Gastroesophageal sphincter (tissue), 4 donors: ENCODE data around the gene CALU. TPM values are rescaled to one million over a fixed set of nuclear protein-coding genes. Genes with fewer than 3 reads are reported as not detected.

ENCODE experiments used
- ATAC-seq: fragments of 150-250 bp; one replicate; pipeline ENCODE4 v1.9.1; 2016; ENCODE audit warnings: mild to moderate bottlenecking, moderate library complexity
- H3K27ac ChIP-seq, 4 donors: fragments of 200-600 bp; sonication (generic) in 3 of 4; 1 replicate in 3 of 4; 2 replicates in 1 of 4; pipeline ENCODE4 v1.5.1; 2016 to 2019
- H3K27me3 ChIP-seq: fragments of 200-600 bp; sonication (generic); one replicate; pipeline ENCODE4 v1.5.1; 2019
- H3K36me3 ChIP-seq, 2 donors: fragments of 200-600 bp; sonication (generic); one replicate each; pipeline ENCODE4 v1.5.1; 2019; ENCODE audit warnings: control low read depth in 1 of 2
- H3K4me1 ChIP-seq, 3 donors: fragments of 200-600 bp; sonication (generic); 1 replicate in 2 of 3; 2 replicates in 1 of 3; pipeline ENCODE4 v1.5.1; 2016 to 2019; ENCODE audit warnings: control low read depth in 2 of 3
- H3K4me3 ChIP-seq, 2 donors: fragments of 200-600 bp; sonication (generic); one replicate each; pipeline ENCODE4 v1.5.1; 2019; ENCODE audit warnings: mild to moderate bottlenecking in 1 of 2, moderate library complexity in 1 of 2
- H3K9me3 ChIP-seq, 3 donors: fragments of 200-600 bp; sonication (generic); one replicate each; pipeline ENCODE4 v1.5.1; 2017 to 2019; ENCODE audit warnings: control low read depth in 2 of 3
- EP300 ChIP-seq: sonication (generic); formaldehyde crosslinking; IDR thresholded peaks from one replicate; pipeline ENCODE4 v1.6.1; 2017; ENCODE audit warnings: antibody characterized with exemption, mild to moderate bottlenecking
- POLR2A ChIP-seq, 2 donors: fragments of 450-650 bp; IDR thresholded peaks; one replicate each; pipeline ENCODE4 v1.6.1; 2017; ENCODE audit warnings: antibody characterized with exemption in 2 of 2, mild to moderate bottlenecking in 2 of 2, moderate library complexity in 1 of 2
- POLR2AphosphoS5 ChIP-seq: sonication (generic); formaldehyde crosslinking; IDR thresholded peaks from one replicate; pipeline ENCODE4 v1.6.1; 2017; ENCODE audit warnings: antibody characterized with exemption
- WGBS, 2 donors: methylation state at CpG; one replicate each; pipeline ENCODE4 v1.1.5; 2018; ENCODE audit warnings: low coverage in 1 of 2; 5-methylcytosine and 5-hydroxymethylcytosine counted together
- total RNA-seq, 4 donors: library from RNA; depleted of rRNA; stranded (reverse); fragments of >200 nt; gene quantifications; one replicate each; pipeline ENCODE4 v1.1.0, GENCODE V29; 2016
- TF ChIP-seq, protein P1 (sequence below), 4 experiments: fragments of 200-600 bp in 2 of 4; fragments of 450-650 bp in 2 of 4; sonication (generic) in 1 of 4; IDR thresholded peaks; one replicate each; pipeline ENCODE4 v1.5.1; 2017 to 2019; ENCODE audit warnings: antibody characterized with exemption in 4 of 4, mild to moderate bottlenecking in 2 of 4, moderate library complexity in 2 of 4

The CALU gene
- total RNA-seq, 4 donors from 2014 or later = 146 to 274 (median 235) TPM

DNA sequence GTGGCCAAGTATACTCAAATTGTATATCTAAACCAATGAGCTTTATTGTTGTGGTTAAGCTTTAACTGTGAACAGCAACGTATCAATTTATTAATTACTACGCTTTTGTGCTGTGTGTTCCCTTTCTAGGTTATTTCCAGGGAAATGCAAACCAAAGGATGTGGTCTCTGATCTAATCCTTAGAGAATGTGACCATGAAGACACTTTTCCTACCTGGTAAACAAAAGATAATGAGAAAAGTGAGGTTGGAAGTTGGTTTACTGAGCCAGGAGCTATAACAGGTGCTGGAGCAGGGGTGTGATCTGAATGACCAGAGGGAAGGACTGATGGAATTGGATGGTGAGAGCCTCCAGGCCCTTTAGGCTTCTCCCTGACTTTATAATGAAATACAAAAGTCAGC is 25.4 kb upstream of the CALU start:
- no peak for ATAC-seq
- 78 to 94% methylated on average over 2 of the region's 2 CpGs for WGBS, 2 donors

DNA sequence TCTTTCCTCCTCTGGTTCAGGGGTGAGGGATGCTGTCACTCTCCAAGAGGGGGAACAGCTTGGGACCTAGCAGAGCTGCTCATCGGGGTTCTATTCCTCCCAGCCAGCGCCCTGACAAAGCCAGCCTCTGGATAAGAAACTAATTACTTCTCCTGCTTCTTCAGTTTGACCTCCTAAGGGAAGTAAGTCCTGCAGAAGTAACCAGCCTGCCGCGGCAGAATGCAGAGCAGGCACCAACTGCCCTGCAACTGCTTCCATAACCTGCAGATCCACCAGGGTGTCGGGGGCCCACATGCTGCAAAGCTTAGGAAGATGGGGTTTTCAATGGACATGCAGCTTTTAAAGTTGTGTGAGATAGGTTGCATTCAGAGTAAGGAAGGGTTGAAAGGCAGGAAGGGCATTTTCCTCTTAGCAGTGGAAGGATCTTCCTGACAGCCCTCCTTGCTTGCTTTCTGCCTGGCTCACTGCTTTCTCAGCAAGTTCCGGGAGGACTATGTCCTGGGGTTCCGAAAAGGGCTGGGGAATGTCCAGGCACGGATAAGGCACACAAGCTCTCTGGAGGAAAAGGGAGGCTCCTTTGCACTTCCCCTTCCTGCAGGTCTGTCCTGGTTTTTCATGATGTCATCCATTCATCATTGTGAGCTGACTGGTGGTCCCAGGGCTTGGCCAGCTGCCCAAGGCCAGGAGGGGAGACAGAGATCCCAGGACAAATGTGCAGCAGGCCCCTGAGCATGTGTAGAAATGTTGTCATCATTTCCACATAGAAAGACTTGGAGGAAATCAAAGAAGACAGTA is 24.3 kb upstream of the CALU start:
- Histone ChIP-seq H3K27me3 (no peaks in the 10 kb centered on the region), H3K27ac (no peak overlapping the region), H3K4me3 (no peak overlapping the region), H3K4me1 (no peaks in the 10 kb centered on the region), H3K36me3 (no peaks in the 10 kb centered on the region), H3K9me3 (peaks cover 0 to 6% (median 0%) of the 10 kb centered on the region in 3 donors)
- 60 to 72% methylated on average over 4 to 5 of the region's 8 CpGs for WGBS, 2 donors
- TF ChIP-seq, protein P1, sequence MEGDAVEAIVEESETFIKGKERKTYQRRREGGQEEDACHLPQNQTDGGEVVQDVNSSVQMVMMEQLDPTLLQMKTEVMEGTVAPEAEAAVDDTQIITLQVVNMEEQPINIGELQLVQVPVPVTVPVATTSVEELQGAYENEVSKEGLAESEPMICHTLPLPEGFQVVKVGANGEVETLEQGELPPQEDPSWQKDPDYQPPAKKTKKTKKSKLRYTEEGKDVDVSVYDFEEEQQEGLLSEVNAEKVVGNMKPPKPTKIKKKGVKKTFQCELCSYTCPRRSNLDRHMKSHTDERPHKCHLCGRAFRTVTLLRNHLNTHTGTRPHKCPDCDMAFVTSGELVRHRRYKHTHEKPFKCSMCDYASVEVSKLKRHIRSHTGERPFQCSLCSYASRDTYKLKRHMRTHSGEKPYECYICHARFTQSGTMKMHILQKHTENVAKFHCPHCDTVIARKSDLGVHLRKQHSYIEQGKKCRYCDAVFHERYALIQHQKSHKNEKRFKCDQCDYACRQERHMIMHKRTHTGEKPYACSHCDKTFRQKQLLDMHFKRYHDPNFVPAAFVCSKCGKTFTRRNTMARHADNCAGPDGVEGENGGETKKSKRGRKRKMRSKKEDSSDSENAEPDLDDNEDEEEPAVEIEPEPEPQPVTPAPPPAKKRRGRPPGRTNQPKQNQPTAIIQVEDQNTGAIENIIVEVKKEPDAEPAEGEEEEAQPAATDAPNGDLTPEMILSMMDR (IDR thresholded peaks at IDR 0.05) = no peak
- TF ChIP-seq POLR2AphosphoS5 (no peak), EP300 (no peak), POLR2A (IDR thresholded peaks at IDR 0.05) (no peak)
- ATAC-seq = no peak

More for the DNA sequence above, 25.4 kb upstream of the CALU start:
- no peaks in the 10 kb centered on the region for H3K36me3 ChIP-seq
- no peaks in the 10 kb centered on the region for H3K4me1 ChIP-seq
- no peaks in the 10 kb centered on the region for H3K27me3 ChIP-seq
- H3K4me3 ChIP-seq = no peak overlapping the region
- TF ChIP-seq, protein P1 (IDR thresholded peaks at IDR 0.05) = no peak
- TF ChIP-seq POLR2A (IDR thresholded peaks at IDR 0.05) (no peak), EP300 (no peak), POLR2AphosphoS5 (no peak)
- no peak overlapping the region for H3K27ac ChIP-seq
- peaks cover 0 to 6% (median 0%) of the 10 kb centered on the region in 3 donors for H3K9me3 ChIP-seq

DNA sequence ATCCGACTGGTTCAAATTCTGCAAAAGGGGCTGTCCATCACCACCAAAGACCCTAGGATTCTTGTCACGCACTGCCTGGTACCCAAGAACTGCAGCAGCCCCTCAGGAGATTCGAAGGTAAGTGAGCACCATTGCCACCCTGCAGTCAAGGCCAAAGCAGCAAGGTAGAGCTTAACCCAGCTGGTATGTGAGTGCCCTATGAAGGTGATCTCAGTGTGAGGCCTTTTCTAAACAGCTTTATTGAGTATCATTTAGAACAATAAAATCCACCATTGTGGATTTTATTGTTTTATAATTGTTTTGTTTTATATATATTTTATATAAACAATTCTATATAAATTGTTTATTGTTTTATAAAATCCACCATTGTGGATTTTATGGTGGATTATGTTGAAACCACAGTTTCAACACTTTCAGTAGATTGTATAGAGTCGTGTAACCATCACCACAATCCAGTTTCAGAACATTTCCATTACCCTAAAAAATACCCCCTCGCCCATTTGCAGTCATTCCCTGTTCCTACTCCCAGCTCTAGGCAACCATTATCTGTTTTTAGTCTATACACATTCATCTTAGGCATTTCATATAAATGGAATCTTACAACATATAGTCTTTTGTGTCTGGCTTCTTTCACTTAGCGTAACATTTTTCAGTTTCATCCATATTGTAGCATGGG is 20.1 kb upstream of the CALU start:
- Histone ChIP-seq H3K27ac (no peak overlapping the region), H3K36me3 (no peaks in the 10 kb centered on the region), H3K4me1 (no peaks in the 10 kb centered on the region), H3K4me3 (no peak overlapping the region), H3K9me3 (no peaks in the 10 kb centered on the region), H3K27me3 (no peaks in the 10 kb centered on the region)
- TF ChIP-seq EP300 (no peak), POLR2A (IDR thresholded peaks at IDR 0.05) (no peak), POLR2AphosphoS5 (no peak)
- TF ChIP-seq, protein P1 (IDR thresholded peaks at IDR 0.05) = no peak
- no peak for ATAC-seq
- 85 to 88% methylated on average over 3 to 6 of the region's 6 CpGs for WGBS, 2 donors

DNA sequence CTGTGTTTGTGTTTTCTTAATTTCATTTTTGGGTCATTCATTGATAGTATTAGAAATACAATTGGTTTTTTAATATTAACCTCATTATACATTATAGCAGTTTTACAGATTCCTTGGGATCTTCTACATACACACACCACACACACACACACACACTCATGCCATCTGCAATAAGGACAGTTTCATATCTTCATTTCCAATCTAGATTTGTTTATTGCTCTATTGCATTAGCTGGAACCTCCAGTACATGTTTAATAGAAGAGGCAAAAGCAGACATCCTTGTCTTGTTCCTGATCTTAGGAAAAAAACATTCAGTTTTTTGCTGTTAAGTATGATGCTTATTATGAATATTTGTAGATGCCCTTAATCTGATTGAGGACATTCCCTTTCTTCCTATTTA is 17.8 kb upstream of the CALU start:
- Histone ChIP-seq H3K36me3 (no peaks in the 10 kb centered on the region), H3K27me3 (no peaks in the 10 kb centered on the region), H3K9me3 (no peaks in the 10 kb centered on the region), H3K4me1 (no peaks in the 10 kb centered on the region), H3K4me3 (no peak overlapping the region), H3K27ac (no peak overlapping the region)
- TF ChIP-seq POLR2A (IDR thresholded peaks at IDR 0.05) = no peak
- TF ChIP-seq, protein P1 (IDR thresholded peaks at IDR 0.05) = no peak
- no peak for TF ChIP-seq EP300
- no peak for TF ChIP-seq POLR2AphosphoS5
- ATAC-seq = no peak

DNA sequence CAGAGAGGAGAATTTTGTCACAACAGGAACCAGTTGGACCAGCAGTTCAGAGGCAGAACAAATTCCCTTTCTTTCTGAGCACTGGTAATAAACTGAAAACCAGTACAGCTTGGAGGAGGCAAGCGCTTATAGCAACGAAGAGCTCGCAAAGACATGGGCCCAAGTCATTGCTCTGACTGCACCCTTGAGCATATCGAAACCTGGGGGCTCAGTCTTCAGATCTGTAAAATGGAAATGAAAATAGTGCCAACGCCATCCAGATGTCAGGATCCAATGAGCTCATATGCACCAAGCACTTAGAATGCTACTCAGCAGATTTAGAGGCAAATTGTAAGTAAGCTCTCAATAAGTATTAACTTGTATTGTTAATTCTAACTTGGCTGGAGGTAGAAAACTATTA is 14.4 kb upstream of the CALU start:
- TF ChIP-seq EP300 = no peak
- 67 to 90% methylated on average over 4 to 5 of the region's 5 CpGs for WGBS, 2 donors
- Histone ChIP-seq H3K4me1 (no peaks in the 10 kb centered on the region), H3K27me3 (no peaks in the 10 kb centered on the region), H3K27ac (no peak overlapping the region), H3K9me3 (no peaks in the 10 kb centered on the region), H3K36me3 (no peaks in the 10 kb centered on the region), H3K4me3 (no peak overlapping the region)
- no peak for ATAC-seq
